Measurements from ENCODE around the gene NLE1.

- TF ChIP-seq LEF1 (IDR thresholded peaks at IDR 0.05; ENCODE audit: borderline replicate concordance) (no peak), NFRKB (IDR thresholded peaks at IDR 0.05) (no peak), BHLHE40 (IDR thresholded peaks at IDR 0.05; ENCODE audit: borderline replicate concordance) (no peak), FOXM1 (IDR thresholded peaks at IDR 0.05; ENCODE audit: borderline replicate concordance) (no peak), SP1 (IDR thresholded peaks at IDR 0.05) (no peak)
Observed at GRCh38 chr17:35164716-35165115, 22.6 kb upstream of the NLE1 start.

All from HEK293T (cell line).